ENCODE data around the gene SERGEF.

SERGEF gene

GRCh38 chr11:18012906-18013781 is at the start of gene SERGEF:
SERGEF (minus strand) TSS chr11:18013047; CDS start chr11:18013010, 37 bp downstream.
- TF ChIP-seq, protein P1, sequence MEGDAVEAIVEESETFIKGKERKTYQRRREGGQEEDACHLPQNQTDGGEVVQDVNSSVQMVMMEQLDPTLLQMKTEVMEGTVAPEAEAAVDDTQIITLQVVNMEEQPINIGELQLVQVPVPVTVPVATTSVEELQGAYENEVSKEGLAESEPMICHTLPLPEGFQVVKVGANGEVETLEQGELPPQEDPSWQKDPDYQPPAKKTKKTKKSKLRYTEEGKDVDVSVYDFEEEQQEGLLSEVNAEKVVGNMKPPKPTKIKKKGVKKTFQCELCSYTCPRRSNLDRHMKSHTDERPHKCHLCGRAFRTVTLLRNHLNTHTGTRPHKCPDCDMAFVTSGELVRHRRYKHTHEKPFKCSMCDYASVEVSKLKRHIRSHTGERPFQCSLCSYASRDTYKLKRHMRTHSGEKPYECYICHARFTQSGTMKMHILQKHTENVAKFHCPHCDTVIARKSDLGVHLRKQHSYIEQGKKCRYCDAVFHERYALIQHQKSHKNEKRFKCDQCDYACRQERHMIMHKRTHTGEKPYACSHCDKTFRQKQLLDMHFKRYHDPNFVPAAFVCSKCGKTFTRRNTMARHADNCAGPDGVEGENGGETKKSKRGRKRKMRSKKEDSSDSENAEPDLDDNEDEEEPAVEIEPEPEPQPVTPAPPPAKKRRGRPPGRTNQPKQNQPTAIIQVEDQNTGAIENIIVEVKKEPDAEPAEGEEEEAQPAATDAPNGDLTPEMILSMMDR (IDR thresholded peaks at IDR 0.05), result no peak

DNA sequence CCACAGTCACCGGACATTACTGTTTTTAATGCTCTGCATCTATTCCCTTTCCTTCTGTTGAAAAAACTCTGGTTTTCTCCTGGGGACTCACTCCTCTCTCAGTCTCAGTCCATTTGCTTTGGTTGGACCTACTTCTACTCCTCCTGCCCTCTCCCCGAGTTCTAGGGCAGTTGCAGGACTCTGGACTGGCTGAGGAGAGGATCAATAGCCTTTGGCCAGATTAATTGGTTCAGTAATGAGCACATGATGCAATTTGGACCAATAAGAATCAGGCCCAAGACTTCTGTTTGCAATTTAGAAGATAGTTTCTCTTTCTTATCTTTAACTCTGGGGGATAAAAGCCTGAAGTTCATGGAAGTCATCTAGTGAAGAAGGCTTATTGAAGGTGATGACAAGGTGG is 48.5 kb upstream of the SERGEF start:
- TF ChIP-seq, protein P1 (IDR thresholded peaks at IDR 0.05), result no peak

GRCh38 chr11:18056561-18057181 is 43.8 kb upstream of the SERGEF start:
- TF ChIP-seq, protein P1 (IDR thresholded peaks at IDR 0.05), result no peak

DNA sequence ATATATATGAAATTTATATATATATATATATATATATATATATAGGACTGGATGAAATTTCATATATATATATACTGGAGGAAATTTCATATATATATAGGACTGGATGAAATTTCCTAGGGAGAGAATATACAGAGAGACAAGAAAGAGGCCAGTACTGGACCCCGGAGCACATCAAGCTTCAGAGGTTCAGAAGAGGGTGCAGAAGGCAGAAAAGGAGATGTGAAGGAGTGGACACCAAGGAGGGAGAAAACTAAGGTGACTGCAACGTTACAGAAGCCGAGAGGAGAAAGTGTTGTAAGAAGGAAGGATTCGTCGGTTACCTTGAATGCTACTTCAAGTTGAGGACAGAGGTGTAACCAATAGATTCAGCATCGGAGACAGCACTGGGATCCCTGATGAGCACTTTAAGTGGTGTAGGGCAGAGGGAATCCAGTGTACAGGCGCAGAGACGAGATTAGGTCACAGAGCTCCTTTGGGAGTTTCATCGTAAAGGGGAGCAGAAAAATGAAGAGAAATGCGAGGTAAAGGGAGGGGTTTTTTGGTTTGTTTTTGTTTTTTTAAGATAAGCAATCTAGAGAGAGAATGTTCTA is 41.8 kb upstream of the SERGEF start:
- TF ChIP-seq, protein P1 (IDR thresholded peaks at IDR 0.05), result no peak

GRCh38 chr11:18050848-18051247 is 38.0 kb upstream of the SERGEF start:
- TF ChIP-seq, protein P1 (IDR thresholded peaks at IDR 0.05), result no peak

DNA sequence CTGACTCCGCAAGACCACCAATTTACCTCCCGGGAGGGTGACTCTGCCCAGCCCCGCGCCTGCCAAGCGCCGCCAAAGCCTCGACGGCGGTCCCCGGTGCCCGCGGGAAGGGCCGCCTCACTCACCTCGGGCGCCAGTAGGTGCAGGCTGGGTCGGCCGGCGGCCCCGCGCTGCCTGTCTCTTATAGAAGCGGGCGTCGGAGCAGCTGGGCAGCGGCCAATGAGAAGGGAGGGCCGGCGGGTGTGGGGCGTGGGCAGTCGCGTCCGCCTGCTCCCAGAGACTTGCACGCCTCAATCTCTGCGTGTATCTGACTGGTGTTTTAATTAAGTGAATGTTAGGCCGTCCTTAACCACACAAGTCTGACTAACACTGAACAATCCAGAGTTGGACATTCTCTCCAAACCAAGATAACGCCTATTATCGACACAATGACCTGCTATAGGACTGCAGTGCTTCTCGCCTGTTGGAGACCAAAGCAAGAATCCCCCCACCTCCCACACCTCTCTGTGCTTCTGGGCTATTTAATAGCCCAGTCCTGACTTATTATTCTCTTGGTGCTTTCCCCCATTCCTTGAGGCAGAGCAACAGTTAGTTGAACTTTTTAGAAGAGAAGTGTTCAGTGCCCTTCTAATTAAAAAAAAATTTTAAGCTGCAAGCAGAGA is 33.4 kb upstream of the SERGEF start, which contains the start of gene TPH1:
Gene TPH1 (minus strand): TSS at position 154 of the 662 bp plus-strand sequence. CDS start 5,507 bp downstream, outside the sequence.
- TF ChIP-seq, protein P1 (IDR thresholded peaks at IDR 0.05), result no peak

DNA sequence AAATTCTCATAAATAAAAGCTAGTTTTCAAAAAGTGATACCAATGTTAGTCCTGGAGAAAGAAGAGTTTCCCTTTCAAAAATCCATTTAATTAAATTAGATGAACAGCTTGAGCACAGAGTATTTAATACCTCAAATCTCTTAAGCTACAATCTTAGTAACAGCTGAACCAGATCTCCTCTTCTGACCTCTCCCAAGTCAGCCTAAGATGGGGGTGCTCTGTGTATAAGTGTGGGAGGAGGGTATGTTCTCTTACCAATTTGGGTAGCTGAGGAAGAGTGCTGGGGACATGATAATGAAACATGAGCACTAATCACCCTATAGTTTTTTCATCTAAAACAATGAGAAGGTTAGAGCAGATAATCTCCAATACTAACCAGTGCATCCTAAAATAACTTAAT is 23.6 kb upstream of the SERGEF start:
- TF ChIP-seq, protein P1 (IDR thresholded peaks at IDR 0.05), result no peak
